IMR-90 (cell line): ENCODE data around the gene ACTRT2. TPM values are rescaled to one million over a fixed set of nuclear protein-coding genes. Genes with fewer than 3 reads are reported as not detected.

Source experiments
- ATAC-seq: fragments of 200-7000 bp; cut with Tn5 transposase; 2 replicates; pipeline ENCODE4 v1.9.1; 2020; ENCODE audit warnings: low read depth, mild to moderate bottlenecking, moderate library complexity
- BruUV-seq: library from RNA; stranded (reverse); fragments of 400-500 nt; replicated peaks from 2 replicates; lab custom pipeline; 2021; lab: Mats Ljungman, UMichigan
- CTCF ChIA-PET: fragments of 300-600 bp; formaldehyde crosslinking; extraction: SDS; loops from one replicate; lab custom pipeline; 2021; ENCODE audit warnings: antibody characterized with exemption; lab: Yijun Ruan, JAX
- POLR2A ChIA-PET: fragments of 300-600 bp; sonication (Branson Sonifier 250); formaldehyde crosslinking; loops from one replicate; lab custom pipeline; 2022; ENCODE audit warnings: antibody characterized with exemption; ENCODE audit not compliant: unreplicated experiment; lab: Charles Lee
- DNase-seq: peaks from one replicate; pipeline ENCODE4 v3.0.0; 2013
- H2AFZ ChIP-seq: replicated peaks from 2 replicates; pipeline ENCODE3; 2013; ENCODE audit warnings: low read length, mild to moderate bottlenecking; ENCODE audit not compliant: poor library complexity
- H2AK5ac ChIP-seq: 2 replicates; pipeline ENCODE4 v1.6.1; 2013; ENCODE audit warnings: low read depth, low read length, inconsistent platforms
- H2AK9ac ChIP-seq: replicated peaks from 2 replicates; pipeline ENCODE3; 2013; ENCODE audit warnings: mild to moderate bottlenecking, low read depth, low read length, moderate library complexity; ENCODE audit not compliant: poor library complexity
- H2BK120ac ChIP-seq: 2 replicates; pipeline ENCODE4 v1.6.1; 2013; ENCODE audit warnings: low read depth, low read length, inconsistent platforms
- H2BK15ac ChIP-seq: 3 replicates; pipeline ENCODE4 v1.6.1; 2013; ENCODE audit warnings: low read depth, low read length, inconsistent platforms
- H2BK20ac ChIP-seq: 2 replicates; pipeline ENCODE4 v1.6.1; 2013; ENCODE audit warnings: low read depth, mild to moderate bottlenecking, inconsistent platforms, low read length, moderate library complexity
- H2BK5ac ChIP-seq: 2 replicates; pipeline ENCODE4 v1.6.1; 2013; ENCODE audit warnings: mild to moderate bottlenecking, low read depth, low read length, inconsistent platforms; ENCODE audit not compliant: poor library complexity, severe bottlenecking
- H3K14ac ChIP-seq: replicated peaks from 2 replicates; pipeline ENCODE4 v1.6.1; 2013; ENCODE audit warnings: low read depth, low read length, inconsistent platforms
- H3K18ac ChIP-seq: 2 replicates; pipeline ENCODE4 v1.6.1; 2013; ENCODE audit warnings: low read depth, low read length, control low read depth
- H3K23ac ChIP-seq: 2 replicates; pipeline ENCODE4 v1.6.1; 2013; ENCODE audit warnings: low read depth, low read length, inconsistent platforms
- H3K27ac ChIP-seq: 2 replicates; pipeline ENCODE4 v1.5.1; 2013; ENCODE audit warnings: mild to moderate bottlenecking, control low read depth, low read length; ENCODE audit not compliant: insufficient read depth
- H3K27me3 ChIP-seq: 2 replicates; pipeline ENCODE4 v1.6.1; 2013; ENCODE audit warnings: low read length; ENCODE audit not compliant: control insufficient read depth, insufficient read depth
- H3K36me3 ChIP-seq: 2 replicates; pipeline ENCODE4 v1.6.1; 2013; ENCODE audit warnings: low read length, mixed read lengths; ENCODE audit not compliant: control insufficient read depth, insufficient read depth
- H3K4ac ChIP-seq: 2 replicates; pipeline ENCODE4 v1.6.1; 2013; ENCODE audit warnings: low read depth, low read length, inconsistent platforms
- H3K4me1 ChIP-seq: 2 replicates; pipeline ENCODE4 v1.6.1; 2013; ENCODE audit warnings: low read length, mixed read lengths; ENCODE audit not compliant: control insufficient read depth, insufficient read depth
- H3K4me2 ChIP-seq: 2 replicates; pipeline ENCODE4 v1.6.1; 2013; ENCODE audit warnings: low read depth, mild to moderate bottlenecking, control low read depth, low read length, moderate library complexity
- H3K4me3 ChIP-seq: 2 replicates; pipeline ENCODE4 v1.5.1; 2013; ENCODE audit warnings: low read depth, mild to moderate bottlenecking, control low read depth, low read length, moderate library complexity; ENCODE audit not compliant: insufficient read depth
- H3K56ac ChIP-seq: 2 replicates; pipeline ENCODE4 v1.6.1; 2013; ENCODE audit warnings: low read length, inconsistent platforms; ENCODE audit not compliant: insufficient read depth; ENCODE audit errors: extremely low read depth
- H3K79me1 ChIP-seq, 2 experiments: 2 replicates each; pipeline ENCODE4 v1.6.1; 2013; ENCODE audit warnings: low read length in 2 of 2, inconsistent platforms in 1 of 2, low read depth in 1 of 2
- H3K9ac ChIP-seq: 2 replicates; pipeline ENCODE4 v1.6.1; 2013; ENCODE audit warnings: low read depth, low read length, control low read depth
- H3K9me1 ChIP-seq: 2 replicates; pipeline ENCODE4 v1.6.1; 2013; ENCODE audit warnings: low read length, inconsistent platforms; ENCODE audit not compliant: insufficient read depth
- H3K9me3 ChIP-seq: 2 replicates; pipeline ENCODE4 v1.6.1; 2013; ENCODE audit warnings: low read length; ENCODE audit not compliant: control insufficient read depth, insufficient read depth
- H4K20me1 ChIP-seq: 2 replicates; pipeline ENCODE4 v1.6.1; 2013; ENCODE audit warnings: low read length, inconsistent platforms; ENCODE audit not compliant: insufficient read depth
- H4K5ac ChIP-seq: 2 replicates; pipeline ENCODE4 v1.6.1; 2013; ENCODE audit warnings: mild to moderate bottlenecking, low read depth, low read length, control low read depth
- H4K8ac ChIP-seq, 2 experiments: 2 replicates each; pipeline ENCODE4 v1.6.1; 2013; ENCODE audit warnings: low read depth in 2 of 2, low read length in 2 of 2, control low read depth in 1 of 2, inconsistent platforms in 1 of 2
- H4K91ac ChIP-seq: 2 replicates; pipeline ENCODE4 v1.6.1; 2013; ENCODE audit warnings: low read depth, low read length, inconsistent platforms; ENCODE audit not compliant: insufficient read depth
- BHLHE40 ChIP-seq: fragments of 150-350 bp; IDR thresholded peaks from 2 replicates; pipeline ENCODE4 v1.6.1; 2016; ENCODE audit warnings: mild to moderate bottlenecking, low read depth, low read length
- CEBPB ChIP-seq: IDR thresholded peaks from 2 replicates; pipeline ENCODE4 v1.6.1; 2012; ENCODE audit warnings: low read depth, low read length, improper control_type of control experiment
- CTCF ChIP-seq: conservative IDR thresholded peaks from 2 replicates; pipeline ENCODE4 v1.5.1; 2012; ENCODE audit warnings: mild to moderate bottlenecking, low read depth, low read length, improper control_type of control experiment
- ELK1 ChIP-seq: fragments of 150-350 bp; IDR thresholded peaks from 2 replicates; pipeline ENCODE4 v1.6.1; 2016; ENCODE audit warnings: low read depth, mild to moderate bottlenecking, low read length, moderate library complexity, borderline replicate concordance
- FOS ChIP-seq: fragments of 150-350 bp; IDR thresholded peaks from 2 replicates; pipeline ENCODE4 v1.6.1; 2016; ENCODE audit warnings: low read depth, low read length
- MAFK ChIP-seq: IDR thresholded peaks from 2 replicates; pipeline ENCODE4 v1.6.1; 2012; ENCODE audit warnings: low read depth, low read length, improper control_type of control experiment
- MAZ ChIP-seq: IDR thresholded peaks from 2 replicates; pipeline ENCODE4 v1.6.1; 2012; ENCODE audit warnings: low read depth, mild to moderate bottlenecking, low read length, improper control_type of control experiment, moderate library complexity, borderline replicate concordance
- MXI1 ChIP-seq: IDR thresholded peaks from 2 replicates; pipeline ENCODE4 v1.6.1; 2012; ENCODE audit warnings: low read depth, mild to moderate bottlenecking, low read length, moderate library complexity, borderline replicate concordance
- NFE2L2 ChIP-seq: fragments of 150-350 bp; IDR thresholded peaks from 2 replicates; pipeline ENCODE4 v1.6.1; 2016; ENCODE audit warnings: low read depth, mild to moderate bottlenecking, low read length
- POLR2A ChIP-seq: IDR thresholded peaks from 2 replicates; pipeline ENCODE4 v1.6.1; 2012; ENCODE audit warnings: mild to moderate bottlenecking, low read depth, low read length
- RAD21 ChIP-seq: IDR thresholded peaks from 2 replicates; pipeline ENCODE4 v1.6.1; 2012; ENCODE audit warnings: low read length, improper control_type of control experiment
- RCOR1 ChIP-seq: IDR thresholded peaks from 2 replicates; pipeline ENCODE4 v1.6.1; 2012; ENCODE audit warnings: mild to moderate bottlenecking, low read length, improper control_type of control experiment; ENCODE audit not compliant: insufficient replicate concordance
- RFX5 ChIP-seq: IDR thresholded peaks from 2 replicates; pipeline ENCODE4 v1.8.0; 2012; ENCODE audit warnings: low read depth, mild to moderate bottlenecking, low read length, moderate library complexity
- SMC3 ChIP-seq: fragments of 150-350 bp; IDR thresholded peaks from 2 replicates; pipeline ENCODE4 v1.6.1; 2016; ENCODE audit warnings: low read depth, mild to moderate bottlenecking, antibody characterized with exemption, low read length, moderate library complexity
- WGBS, 2 experiments: methylation state at CpG; one replicate each; pipeline versions ENCODE4 v1.1.5 to v1.1.7; 2013; ENCODE audit warnings: missing lambda C conversion rate in 2 of 2; ENCODE audit not compliant: insufficient read length in 1 of 2; ENCODE audit errors: extremely low coverage in 2 of 2; 5-methylcytosine and 5-hydroxymethylcytosine counted together
- dilution Hi-C: fragments of 300-500 bp; cut with HindIII; formaldehyde crosslinking; loops from one replicate; pipeline ENCODE4 v1.14.3; 2018; ENCODE audit warnings: low sequenced_read_pairs; ENCODE audit not compliant: unreplicated experiment
- in situ Hi-C: fragments of 300-500 bp; cut with MboI; formaldehyde crosslinking; loops from 3 replicates; pipeline ENCODE4 v1.14.3; 2019; ENCODE audit warnings: low sequenced_read_pairs, inconsistent platforms, mixed read lengths
- intact Hi-C: fragments of 100-400 bp; cut with micrococcal nuclease; formaldehyde crosslinking; loops from 2 replicates; pipeline ENCODE4 v1.10.0; 2022
- polyA plus RNA-seq, 3 experiments: library from polyadenylated mRNA; depleted of rRNA; stranded (reverse); fragments of >200 nt; gene quantifications; 2 replicates each; pipeline ENCODE4 v1.2.3, GENCODE V29; 2012; ENCODE audit warnings: low replicate concordance in 1 of 3
- total RNA-seq: library from RNA; depleted of rRNA; stranded (reverse); fragments of >200 nt; gene quantifications from 2 replicates; pipeline ENCODE4 v1.2.3, GENCODE V29; 2012

Gene ACTRT2
- total and polyA plus RNA-seq, 2 of the 4 experiments (the other 2 are of a cell fraction): not detected

GRCh38 chr1:3029991-3030662 is 8.9 kb downstream of the ACTRT2 start:
- Histone ChIP-seq H3K79me1 (no peaks in the 10 kb centered on the region), H4K5ac (no peak overlapping the region), H2BK5ac (no peak overlapping the region), H3K4me1 (no peaks in the 10 kb centered on the region), H3K23ac (no peak overlapping the region), H3K4me3 (no peak overlapping the region), H2BK20ac (no peak overlapping the region), H4K20me1 (no peaks in the 10 kb centered on the region), H3K18ac (no peak overlapping the region), H3K14ac (no peak overlapping the region), H3K36me3 (no peaks in the 10 kb centered on the region), H4K91ac (no peak overlapping the region), H3K9ac (no peak overlapping the region), H2AFZ (no peak overlapping the region), H2BK15ac (no peak overlapping the region), H3K9me1 (no peaks in the 10 kb centered on the region), H2AK9ac (no peak overlapping the region), H3K27ac (no peak overlapping the region), H2BK120ac (no peak overlapping the region), H3K9me3 (peaks cover 55% of the 10 kb centered on the region), H3K56ac (no peak overlapping the region), H4K8ac (no peak overlapping the region), H2AK5ac (no peak overlapping the region), H3K4me2 (no peak overlapping the region), H3K4ac (no peak overlapping the region), H3K27me3 (no peaks in the 10 kb centered on the region)
- no peak for ATAC-seq
- dilution Hi-C loops (no loop called here), in situ Hi-C loops (no loop called here), intact Hi-C loops (no loop called here)
- POLR2A ChIA-PET: no interaction called here
- 82% methylated on average over 10 of the region's 32 CpGs; no CpG with 5 or more reads in 1 of the 2 experiments for whole genome bisulfite sequencing, 2 experiments
- TF ChIP-seq SMC3 (no peak), POLR2A (no peak), NFE2L2 (no peak), BHLHE40 (no peak), FOS (no peak), MAFK (no peak), CTCF (no peak), ELK1 (no peak), RFX5 (no peak), MXI1 (no peak), RAD21 (no peak), MAZ (no peak), CEBPB (no peak), RCOR1 (no peak)
- no peak for DNase-seq
- BruUV-seq: no TSS peak
- CTCF ChIA-PET: no interaction called here
